ENCODE data around the gene DHRS3.

- no peak for TF ChIP-seq POLR2AphosphoS5 (IDR thresholded peaks at IDR 0.05; ENCODE audit: low read depth, low read length)
- no peak for TF ChIP-seq SIN3A (IDR thresholded peaks at IDR 0.05; ENCODE audit: borderline replicate concordance, insufficient read depth, low read length)
- TF ChIP-seq TAF1 (IDR thresholded peaks at IDR 0.05; ENCODE audit: borderline replicate concordance, insufficient read depth, low read length), result no peak
- TF ChIP-seq, protein P1, sequence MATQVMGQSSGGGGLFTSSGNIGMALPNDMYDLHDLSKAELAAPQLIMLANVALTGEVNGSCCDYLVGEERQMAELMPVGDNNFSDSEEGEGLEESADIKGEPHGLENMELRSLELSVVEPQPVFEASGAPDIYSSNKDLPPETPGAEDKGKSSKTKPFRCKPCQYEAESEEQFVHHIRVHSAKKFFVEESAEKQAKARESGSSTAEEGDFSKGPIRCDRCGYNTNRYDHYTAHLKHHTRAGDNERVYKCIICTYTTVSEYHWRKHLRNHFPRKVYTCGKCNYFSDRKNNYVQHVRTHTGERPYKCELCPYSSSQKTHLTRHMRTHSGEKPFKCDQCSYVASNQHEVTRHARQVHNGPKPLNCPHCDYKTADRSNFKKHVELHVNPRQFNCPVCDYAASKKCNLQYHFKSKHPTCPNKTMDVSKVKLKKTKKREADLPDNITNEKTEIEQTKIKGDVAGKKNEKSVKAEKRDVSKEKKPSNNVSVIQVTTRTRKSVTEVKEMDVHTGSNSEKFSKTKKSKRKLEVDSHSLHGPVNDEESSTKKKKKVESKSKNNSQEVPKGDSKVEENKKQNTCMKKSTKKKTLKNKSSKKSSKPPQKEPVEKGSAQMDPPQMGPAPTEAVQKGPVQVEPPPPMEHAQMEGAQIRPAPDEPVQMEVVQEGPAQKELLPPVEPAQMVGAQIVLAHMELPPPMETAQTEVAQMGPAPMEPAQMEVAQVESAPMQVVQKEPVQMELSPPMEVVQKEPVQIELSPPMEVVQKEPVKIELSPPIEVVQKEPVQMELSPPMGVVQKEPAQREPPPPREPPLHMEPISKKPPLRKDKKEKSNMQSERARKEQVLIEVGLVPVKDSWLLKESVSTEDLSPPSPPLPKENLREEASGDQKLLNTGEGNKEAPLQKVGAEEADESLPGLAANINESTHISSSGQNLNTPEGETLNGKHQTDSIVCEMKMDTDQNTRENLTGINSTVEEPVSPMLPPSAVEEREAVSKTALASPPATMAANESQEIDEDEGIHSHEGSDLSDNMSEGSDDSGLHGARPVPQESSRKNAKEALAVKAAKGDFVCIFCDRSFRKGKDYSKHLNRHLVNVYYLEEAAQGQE (IDR thresholded peaks at IDR 0.05; ENCODE audit: insufficient read depth in 1 of 2, low read depth in 2 of 2, low read length in 2 of 2), result no peak
- no peak for TF ChIP-seq FOXP2 (optimal IDR thresholded peaks at IDR 0.05; ENCODE audit: borderline replicate concordance, extremely low read depth, extremely low read length, insufficient read depth)
Observed at GRCh38 chr1:12537906-12538461, 80.0 kb downstream of the DHRS3 start.
